ENCODE data around the gene TMEM69. TPM values are rescaled to one million over a fixed set of nuclear protein-coding genes. Genes with fewer than 3 reads are reported as not detected.

TMEM69 gene
- total and polyA plus RNA-seq, 2 experiments from 2014 or later: 59.7 to 62.4 TPM

GRCh38 chr1:45656573-45657226 lies 31.3 kb upstream of the TMEM69 start:
- no peak overlapping the region for H3K4me3 ChIP-seq
- peaks cover 84% of the 10 kb centered on the region for H3K36me3 Mint-ChIP-seq (ENCODE audit: low read depth)
- no peak for ATAC-seq
- TF ChIP-seq ETS1 (IDR thresholded peaks at IDR 0.05) (no peak), POLR2AphosphoS5 (IDR thresholded peaks at IDR 0.05; ENCODE audit: low read depth) (no peak), EZH2 (IDR thresholded peaks at IDR 0.05; ENCODE audit: low read depth, unreplicated experiment) (no peak), CTCF (conservative IDR thresholded peaks at IDR 0.05; ENCODE audit: low read depth in 2 of 2) (no peak), CREB1 (CRISPR knock-in tag; IDR thresholded peaks at IDR 0.05; ENCODE audit: low read depth) (no peak), ZNF114 (CRISPR knock-in tag; IDR thresholded peaks at IDR 0.05) (no peak), STAT1 (IDR thresholded peaks at IDR 0.05; ENCODE audit: unreplicated experiment) (no peak), NANOG (IDR thresholded peaks at IDR 0.05; ENCODE audit: borderline replicate concordance) (no peak), ZNF331 (CRISPR knock-in tag; IDR thresholded peaks at IDR 0.05; ENCODE audit: low read depth) (no peak), JUNB (IDR thresholded peaks at IDR 0.05; ENCODE audit: unreplicated experiment) (no peak), EZH2phosphoT487 (IDR thresholded peaks at IDR 0.05; ENCODE audit: unreplicated experiment) (no peak)
- TF ChIP-seq, protein P1, sequence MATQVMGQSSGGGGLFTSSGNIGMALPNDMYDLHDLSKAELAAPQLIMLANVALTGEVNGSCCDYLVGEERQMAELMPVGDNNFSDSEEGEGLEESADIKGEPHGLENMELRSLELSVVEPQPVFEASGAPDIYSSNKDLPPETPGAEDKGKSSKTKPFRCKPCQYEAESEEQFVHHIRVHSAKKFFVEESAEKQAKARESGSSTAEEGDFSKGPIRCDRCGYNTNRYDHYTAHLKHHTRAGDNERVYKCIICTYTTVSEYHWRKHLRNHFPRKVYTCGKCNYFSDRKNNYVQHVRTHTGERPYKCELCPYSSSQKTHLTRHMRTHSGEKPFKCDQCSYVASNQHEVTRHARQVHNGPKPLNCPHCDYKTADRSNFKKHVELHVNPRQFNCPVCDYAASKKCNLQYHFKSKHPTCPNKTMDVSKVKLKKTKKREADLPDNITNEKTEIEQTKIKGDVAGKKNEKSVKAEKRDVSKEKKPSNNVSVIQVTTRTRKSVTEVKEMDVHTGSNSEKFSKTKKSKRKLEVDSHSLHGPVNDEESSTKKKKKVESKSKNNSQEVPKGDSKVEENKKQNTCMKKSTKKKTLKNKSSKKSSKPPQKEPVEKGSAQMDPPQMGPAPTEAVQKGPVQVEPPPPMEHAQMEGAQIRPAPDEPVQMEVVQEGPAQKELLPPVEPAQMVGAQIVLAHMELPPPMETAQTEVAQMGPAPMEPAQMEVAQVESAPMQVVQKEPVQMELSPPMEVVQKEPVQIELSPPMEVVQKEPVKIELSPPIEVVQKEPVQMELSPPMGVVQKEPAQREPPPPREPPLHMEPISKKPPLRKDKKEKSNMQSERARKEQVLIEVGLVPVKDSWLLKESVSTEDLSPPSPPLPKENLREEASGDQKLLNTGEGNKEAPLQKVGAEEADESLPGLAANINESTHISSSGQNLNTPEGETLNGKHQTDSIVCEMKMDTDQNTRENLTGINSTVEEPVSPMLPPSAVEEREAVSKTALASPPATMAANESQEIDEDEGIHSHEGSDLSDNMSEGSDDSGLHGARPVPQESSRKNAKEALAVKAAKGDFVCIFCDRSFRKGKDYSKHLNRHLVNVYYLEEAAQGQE (IDR thresholded peaks at IDR 0.05; ENCODE audit: unreplicated experiment): no peak
- TF ChIP-seq, protein P2, sequence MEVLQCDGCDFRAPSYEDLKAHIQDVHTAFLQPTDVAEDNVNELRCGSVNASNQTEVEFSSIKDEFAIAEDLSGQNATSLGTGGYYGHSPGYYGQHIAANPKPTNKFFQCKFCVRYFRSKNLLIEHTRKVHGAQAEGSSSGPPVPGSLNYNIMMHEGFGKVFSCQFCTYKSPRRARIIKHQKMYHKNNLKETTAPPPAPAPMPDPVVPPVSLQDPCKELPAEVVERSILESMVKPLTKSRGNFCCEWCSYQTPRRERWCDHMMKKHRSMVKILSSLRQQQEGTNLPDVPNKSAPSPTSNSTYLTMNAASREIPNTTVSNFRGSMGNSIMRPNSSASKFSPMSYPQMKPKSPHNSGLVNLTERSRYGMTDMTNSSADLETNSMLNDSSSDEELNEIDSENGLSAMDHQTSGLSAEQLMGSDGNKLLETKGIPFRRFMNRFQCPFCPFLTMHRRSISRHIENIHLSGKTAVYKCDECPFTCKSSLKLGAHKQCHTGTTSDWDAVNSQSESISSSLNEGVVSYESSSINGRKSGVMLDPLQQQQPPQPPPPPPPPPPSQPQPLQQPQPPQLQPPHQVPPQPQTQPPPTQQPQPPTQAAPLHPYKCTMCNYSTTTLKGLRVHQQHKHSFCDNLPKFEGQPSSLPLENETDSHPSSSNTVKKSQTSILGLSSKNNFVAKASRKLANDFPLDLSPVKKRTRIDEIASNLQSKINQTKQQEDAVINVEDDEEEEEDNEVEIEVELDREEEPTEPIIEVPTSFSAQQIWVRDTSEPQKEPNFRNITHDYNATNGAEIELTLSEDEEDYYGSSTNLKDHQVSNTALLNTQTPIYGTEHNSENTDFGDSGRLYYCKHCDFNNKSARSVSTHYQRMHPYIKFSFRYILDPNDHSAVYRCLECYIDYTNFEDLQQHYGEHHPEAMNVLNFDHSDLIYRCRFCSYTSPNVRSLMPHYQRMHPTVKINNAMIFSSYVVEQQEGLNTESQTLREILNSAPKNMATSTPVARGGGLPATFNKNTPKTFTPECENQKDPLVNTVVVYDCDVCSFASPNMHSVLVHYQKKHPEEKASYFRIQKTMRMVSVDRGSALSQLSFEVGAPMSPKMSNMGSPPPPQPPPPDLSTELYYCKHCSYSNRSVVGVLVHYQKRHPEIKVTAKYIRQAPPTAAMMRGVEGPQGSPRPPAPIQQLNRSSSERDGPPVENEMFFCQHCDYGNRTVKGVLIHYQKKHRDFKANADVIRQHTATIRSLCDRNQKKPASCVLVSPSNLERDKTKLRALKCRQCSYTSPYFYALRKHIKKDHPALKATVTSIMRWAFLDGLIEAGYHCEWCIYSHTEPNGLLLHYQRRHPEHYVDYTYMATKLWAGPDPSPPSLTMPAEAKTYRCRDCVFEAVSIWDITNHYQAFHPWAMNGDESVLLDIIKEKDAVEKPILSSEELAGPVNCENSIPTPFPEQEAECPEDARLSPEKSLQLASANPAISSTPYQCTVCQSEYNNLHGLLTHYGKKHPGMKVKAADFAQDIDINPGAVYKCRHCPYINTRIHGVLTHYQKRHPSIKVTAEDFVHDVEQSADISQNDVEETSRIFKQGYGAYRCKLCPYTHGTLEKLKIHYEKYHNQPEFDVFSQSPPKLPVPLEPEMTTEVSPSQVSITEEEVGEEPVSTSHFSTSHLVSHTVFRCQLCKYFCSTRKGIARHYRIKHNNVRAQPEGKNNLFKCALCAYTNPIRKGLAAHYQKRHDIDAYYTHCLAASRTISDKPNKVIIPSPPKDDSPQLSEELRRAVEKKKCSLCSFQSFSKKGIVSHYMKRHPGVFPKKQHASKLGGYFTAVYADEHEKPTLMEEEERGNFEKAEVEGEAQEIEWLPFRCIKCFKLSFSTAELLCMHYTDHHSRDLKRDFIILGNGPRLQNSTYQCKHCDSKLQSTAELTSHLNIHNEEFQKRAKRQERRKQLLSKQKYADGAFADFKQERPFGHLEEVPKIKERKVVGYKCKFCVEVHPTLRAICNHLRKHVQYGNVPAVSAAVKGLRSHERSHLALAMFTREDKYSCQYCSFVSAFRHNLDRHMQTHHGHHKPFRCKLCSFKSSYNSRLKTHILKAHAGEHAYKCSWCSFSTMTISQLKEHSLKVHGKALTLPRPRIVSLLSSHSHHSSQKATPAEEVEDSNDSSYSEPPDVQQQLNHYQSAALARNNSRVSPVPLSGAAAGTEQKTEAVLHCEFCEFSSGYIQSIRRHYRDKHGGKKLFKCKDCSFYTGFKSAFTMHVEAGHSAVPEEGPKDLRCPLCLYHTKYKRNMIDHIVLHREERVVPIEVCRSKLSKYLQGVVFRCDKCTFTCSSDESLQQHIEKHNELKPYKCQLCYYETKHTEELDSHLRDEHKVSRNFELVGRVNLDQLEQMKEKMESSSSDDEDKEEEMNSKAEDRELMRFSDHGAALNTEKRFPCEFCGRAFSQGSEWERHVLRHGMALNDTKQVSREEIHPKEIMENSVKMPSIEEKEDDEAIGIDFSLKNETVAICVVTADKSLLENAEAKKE (CRISPR knock-in tag; IDR thresholded peaks at IDR 0.05): no peak
- no peaks in the 10 kb centered on the region for H3F3A ChIP-seq (replicated peaks; ENCODE audit: low read depth)
- no peaks in the 10 kb centered on the region for H3K4me1 ChIP-seq (ENCODE audit: insufficient read depth)
- H3K27me3 ChIP-seq (ENCODE audit: insufficient read depth): no peaks in the 10 kb centered on the region
- no peak overlapping the region for H3K27ac ChIP-seq (ENCODE audit: low read depth)
- peaks cover 4% of the 10 kb centered on the region for H3K27me3 Mint-ChIP-seq (ENCODE audit: insufficient read depth, low read depth, poor library complexity)
- peaks cover 26% of the 10 kb centered on the region for H4K20me1 ChIP-seq (replicated peaks; ENCODE audit: insufficient read depth)
- H3K4me3 Mint-ChIP-seq: no peak overlapping the region
- no peak overlapping the region for H3K4me2 ChIP-seq
- peaks cover 75% of the 10 kb centered on the region for H3K36me3 ChIP-seq (ENCODE audit: insufficient read depth)
- H2AFZ ChIP-seq: no peak overlapping the region
- H3K79me2 ChIP-seq (replicated peaks; ENCODE audit: insufficient read depth): peaks cover 53% of the 10 kb centered on the region
- peaks cover 8% of the 10 kb centered on the region for H3K4me1 Mint-ChIP-seq
- H3K9me2 ChIP-seq (ENCODE audit: insufficient read depth): no peaks in the 10 kb centered on the region
- H3K27ac Mint-ChIP-seq: no peak overlapping the region
- no peak for DNase-seq (ENCODE audit: low spot score)
- no peaks in the 10 kb centered on the region for H3K9me3 Mint-ChIP-seq
